Measurements from ENCODE around the gene TTC7B.

The TTC7B gene

DNA sequence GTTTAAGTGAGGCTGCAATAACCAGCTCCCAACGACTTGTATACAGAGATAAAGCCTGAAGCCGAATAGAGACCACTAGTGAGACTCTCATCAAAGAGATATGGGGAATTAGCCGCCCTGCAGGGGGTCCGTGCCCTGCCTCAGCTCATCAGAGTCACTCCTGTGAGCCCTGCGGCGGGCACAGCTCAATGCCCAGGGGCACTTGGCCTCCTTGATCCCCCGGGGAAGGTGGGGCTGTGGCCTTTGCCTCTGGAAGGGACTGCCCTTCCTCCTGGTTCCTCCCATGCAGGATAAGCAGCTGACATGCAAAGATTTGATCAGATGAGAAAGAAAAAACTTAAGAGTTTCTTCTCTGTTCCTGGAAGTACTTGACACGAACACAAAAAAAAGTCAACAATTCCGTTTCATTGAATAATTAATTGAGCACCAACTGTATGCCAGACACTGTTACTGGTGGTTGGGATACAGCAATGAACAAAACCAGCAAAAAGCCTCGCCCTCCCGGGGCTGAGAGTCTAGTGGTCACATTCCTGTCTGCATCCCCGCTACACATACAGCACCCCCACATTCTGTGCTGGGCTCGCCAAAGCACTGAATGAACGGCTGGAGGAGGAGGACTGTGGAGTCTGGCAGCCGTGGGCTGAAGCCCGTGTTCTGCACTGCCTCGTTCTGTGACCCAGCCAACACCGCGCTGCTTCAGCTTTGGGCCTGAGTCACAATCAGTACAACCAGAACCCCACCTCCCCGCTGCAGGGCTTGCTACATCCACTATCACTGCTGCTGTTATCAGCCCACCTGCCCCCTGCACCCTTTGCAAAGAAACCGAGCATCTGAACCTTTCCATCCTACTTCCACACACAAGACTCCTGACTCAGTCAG is 10.3 kb downstream of the TTC7B start:
- DNase-seq (ENCODE audit: low read depth in 2 of 2), result no peak

DNA sequence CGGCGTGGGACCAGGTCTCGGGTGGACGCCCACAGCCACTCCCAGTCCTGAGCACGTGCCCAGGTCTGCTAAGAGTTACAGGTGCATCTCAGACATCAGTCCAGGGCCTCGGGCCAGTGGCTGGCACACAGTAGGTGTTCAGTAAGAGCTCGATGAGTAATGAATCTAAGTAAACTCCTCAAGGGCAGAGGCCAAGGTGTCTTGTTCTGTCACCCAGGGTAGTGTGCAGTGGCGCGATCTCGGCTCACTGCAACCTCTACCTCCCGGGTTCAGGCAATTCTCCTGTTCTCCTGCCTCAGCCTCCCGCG is 11.2 kb downstream of the TTC7B start:
- DNase-seq (ENCODE audit: low read depth in 2 of 2), result no peak

DNA sequence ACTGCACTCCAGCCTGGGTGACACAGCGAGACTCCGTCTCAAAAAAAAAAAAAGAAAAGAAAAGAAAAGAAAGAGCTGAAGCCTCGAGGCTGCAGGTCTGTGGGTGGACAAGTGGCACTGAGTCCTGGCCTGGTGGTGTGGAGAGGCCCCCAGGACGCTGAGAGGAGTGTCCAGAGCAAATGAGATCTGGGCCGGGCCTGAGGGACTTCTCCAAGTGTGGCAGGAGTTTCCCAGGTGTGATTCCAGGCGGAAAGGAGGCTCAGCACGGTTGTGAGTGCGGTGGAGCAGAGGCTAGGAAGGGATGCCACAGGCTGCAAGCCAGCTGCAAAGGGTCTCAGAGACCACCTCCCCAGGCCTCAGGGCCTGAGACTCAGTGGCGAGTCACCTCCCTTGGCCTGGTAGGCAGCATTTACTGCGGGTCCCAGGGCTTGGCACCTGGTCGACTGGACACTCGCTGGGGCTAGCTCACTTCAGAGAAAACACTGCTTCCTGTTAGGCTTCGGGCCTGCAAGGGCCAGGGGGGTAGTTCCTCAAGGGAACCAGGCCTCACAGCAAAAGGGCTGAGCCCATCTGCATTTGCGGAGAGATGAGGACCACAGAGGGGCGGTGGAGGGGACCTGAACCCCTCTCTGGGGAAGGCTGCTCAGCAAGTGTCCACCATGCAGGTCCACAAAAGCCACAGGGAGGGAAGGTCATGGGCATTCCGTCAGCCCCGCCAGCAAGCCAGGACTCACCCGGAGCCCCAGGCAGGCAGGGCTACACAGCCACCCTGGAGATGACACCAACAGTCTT is 11.7 kb downstream of the TTC7B start:
- no peak for DNase-seq (ENCODE audit: low read depth in 2 of 2)

DNA sequence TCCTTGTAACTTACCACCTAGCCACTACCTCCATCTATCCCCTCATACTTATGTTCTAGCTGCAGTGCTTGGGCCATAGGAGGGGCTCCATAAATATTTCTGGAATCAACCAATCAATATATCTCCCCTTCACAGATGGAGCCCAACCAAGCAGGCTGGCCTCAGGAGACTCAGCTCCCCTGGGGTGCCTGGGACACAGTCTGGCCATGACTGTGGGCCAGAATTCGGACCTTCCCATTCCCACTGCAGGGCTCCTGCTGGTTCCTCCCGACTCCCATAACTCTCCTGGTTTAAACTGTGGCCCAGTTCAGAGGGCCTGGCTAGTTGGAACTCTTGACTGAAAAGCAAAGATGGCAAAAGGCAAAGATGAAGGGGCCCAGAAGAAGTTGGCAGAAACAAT is 13.0 kb downstream of the TTC7B start:
- DNase-seq (ENCODE audit: low read depth in 2 of 2), result no peak

DNA sequence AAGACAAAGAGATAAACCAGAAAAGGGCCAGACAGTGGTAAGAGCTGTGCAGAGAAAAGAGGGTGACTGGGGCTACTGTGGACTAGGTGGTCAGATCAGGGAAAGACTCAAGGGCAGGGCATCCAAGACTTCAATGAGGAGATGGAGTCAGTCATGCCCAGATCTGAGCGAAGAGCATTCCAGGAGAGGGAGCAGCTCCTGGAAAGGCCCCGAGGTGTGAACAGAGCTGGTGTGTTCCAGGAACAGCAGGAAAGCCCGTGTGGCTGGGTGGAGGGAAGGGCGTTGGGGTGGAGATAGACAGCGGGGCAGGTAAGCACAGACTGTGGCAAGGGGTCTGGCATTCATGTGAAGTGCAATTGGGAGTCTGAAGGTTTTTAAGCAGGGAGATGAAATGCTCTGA is 16.8 kb downstream of the TTC7B start:
- no peak for DNase-seq (ENCODE audit: low read depth in 2 of 2)

DNA sequence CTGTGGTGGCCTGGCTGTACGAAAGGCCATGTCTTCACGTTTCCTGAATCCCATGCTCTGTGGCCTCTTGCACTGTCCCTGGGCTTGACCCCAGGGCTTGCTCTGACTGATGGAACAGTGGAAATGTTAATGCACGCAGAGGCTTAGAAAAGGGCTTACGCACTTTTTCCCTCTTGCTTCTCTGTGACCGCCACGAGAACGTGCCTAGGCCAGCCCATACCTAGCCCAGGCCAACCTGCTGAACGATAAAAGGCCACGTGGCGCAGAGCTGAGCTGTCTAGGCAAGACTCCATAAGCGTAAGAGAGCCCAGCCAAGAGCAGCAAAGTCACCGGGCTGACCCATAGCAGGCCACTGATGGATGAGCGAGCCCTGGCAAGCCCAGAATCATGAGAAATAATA is 18.3 kb downstream of the TTC7B start:
- no peak for DNase-seq (ENCODE audit: low read depth in 2 of 2)

- DNase-seq (ENCODE audit: low read depth in 2 of 2), result no peak
Observed at GRCh38 chr14:90797451-90797850, 18.8 kb downstream of the TTC7B start.

- DNase-seq (ENCODE audit: low read depth in 2 of 2), result no peak
Observed at GRCh38 chr14:90796329-90796728, 19.9 kb downstream of the TTC7B start.

- DNase-seq (ENCODE audit: low read depth in 2 of 2), result no peak
Observed at GRCh38 chr14:90795744-90796143, 20.5 kb downstream of the TTC7B start.

- DNase-seq (ENCODE audit: low read depth in 2 of 2), result no peak
Observed at GRCh38 chr14:90791486-90791885, 24.7 kb downstream of the TTC7B start.

- no peak for DNase-seq (ENCODE audit: low read depth in 2 of 2)
Observed at GRCh38 chr14:90788031-90788430, 28.2 kb downstream of the TTC7B start.

DNA sequence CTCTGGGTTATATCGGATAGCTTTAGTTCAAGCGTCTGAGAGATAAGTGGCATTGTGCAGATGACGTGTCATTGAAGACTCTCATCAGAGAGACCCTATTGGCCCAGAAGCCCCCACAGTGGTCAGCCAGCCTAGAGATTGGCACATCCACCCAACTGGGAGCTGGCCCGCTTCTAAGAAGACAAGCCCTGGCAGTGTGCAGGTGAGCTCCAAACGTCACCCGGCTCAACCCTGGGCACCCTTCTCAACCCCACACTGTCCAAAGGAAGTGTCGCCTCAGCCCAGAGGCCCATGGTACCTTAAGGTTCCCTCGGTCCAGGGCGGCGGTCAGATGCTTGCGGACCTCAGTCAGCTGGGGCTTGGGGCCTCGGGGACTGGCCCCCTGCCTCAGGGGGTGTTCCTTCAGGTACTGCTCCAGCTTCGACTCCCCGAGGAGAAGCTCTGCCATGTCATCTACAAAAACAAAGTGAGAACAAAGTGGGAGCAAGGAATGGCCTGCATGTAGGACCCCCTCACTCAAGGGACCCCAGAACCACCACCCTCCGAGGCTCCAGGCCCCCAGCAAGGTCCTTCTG is 30.3 kb downstream of the TTC7B start:
- DNase-seq (ENCODE audit: low read depth in 2 of 2), result no peak

GRCh38 chr14:90785471-90785870 is 30.8 kb downstream of the TTC7B start:
- no peak for DNase-seq (ENCODE audit: low read depth in 2 of 2)

GRCh38 chr14:90784621-90785270 is 31.5 kb downstream of the TTC7B start:
- no peak for DNase-seq (ENCODE audit: low read depth in 2 of 2)

DNA sequence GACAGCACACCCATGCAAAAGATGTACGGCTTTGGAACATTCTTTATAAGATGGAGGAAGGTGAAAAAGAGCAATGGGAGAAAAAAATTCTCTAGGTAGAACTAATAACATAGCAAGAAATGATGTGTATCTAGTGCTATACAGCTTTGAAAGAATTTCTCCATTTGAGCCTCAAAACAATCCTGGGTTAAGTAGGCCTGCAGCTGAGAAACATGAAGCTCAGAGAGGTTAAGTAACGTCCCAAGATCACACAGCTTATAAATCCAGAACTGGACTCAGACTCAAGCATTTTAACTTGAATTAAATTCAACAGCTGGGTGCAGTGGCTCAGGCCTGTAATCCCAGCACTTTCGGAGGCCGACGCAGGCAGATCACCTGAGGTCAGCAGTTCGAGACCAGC is 32.9 kb downstream of the TTC7B start:
- no peak for DNase-seq (ENCODE audit: low read depth in 2 of 2)

DNA sequence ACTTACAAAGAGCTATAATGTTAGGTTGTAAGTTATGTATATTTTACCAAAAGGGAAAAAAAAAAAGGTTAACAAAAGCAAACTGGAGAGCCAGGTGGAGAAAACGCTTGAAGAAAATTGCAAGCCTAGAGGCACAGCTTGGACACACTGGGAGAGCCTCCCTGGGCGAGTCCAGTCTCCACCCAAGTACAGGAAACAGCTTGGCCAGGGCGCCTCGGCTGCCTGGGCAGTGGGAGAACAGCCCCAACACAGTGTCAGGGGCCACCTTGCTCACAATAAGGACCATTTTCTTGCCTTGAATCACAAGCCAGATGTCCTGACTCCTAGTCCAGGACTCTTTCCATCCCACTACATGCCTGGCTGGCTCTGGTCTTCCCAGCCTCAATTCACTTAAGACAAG is 33.3 kb downstream of the TTC7B start:
- no peak for DNase-seq (ENCODE audit: low read depth in 2 of 2)

DNA sequence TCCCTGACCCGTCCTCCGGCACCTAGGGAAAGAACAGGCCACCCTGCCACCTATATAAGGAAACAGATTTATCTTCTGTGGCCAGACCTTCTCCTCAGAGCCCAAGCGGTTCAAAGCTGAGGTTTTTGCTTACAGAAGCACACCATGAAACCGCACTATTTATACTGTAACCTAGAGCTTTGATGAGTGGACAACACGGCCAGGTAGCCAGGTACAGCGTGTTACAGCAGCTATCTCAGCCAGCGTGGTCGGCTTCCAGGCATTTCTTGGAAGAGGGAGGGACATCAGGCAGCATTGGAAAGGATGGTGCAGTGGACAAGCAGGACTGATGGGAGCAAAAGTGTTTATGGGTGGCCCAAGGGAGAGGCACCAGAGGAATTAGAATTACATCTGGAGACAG is 34.4 kb downstream of the TTC7B start:
- DNase-seq (ENCODE audit: low read depth in 2 of 2), result no peak

GRCh38 chr14:90781344-90781761 is 34.9 kb downstream of the TTC7B start:
- no peak for DNase-seq (ENCODE audit: low read depth in 2 of 2)

- DNase-seq (ENCODE audit: low read depth in 2 of 2), result no peak
Observed at GRCh38 chr14:90780519-90780918, 35.7 kb downstream of the TTC7B start.

- DNase-seq (ENCODE audit: low read depth in 2 of 2), result no peak
Observed at GRCh38 chr14:90778571-90779255, 37.5 kb downstream of the TTC7B start.

GRCh38 chr14:90777830-90778485 is 38.3 kb downstream of the TTC7B start:
- DNase-seq (ENCODE audit: low read depth in 2 of 2), result no peak

All from stimulated activated CD4-positive, alpha-beta T cell treated with anti-CD3 and anti-CD28 coated beads, Interleukin-12 subunit alpha, Interleukin-12 subunit beta, amount 100 ng/mL, for 24 hours (primary cell).